HEK293 (cell line): ENCODE measurements around the gene TAGAP.

ENCODE experiments used
- CTCF ChIA-PET: fragments of 350-600 bp; formaldehyde crosslinking; extraction: SDS; loops from one replicate; lab custom pipeline; 2021; ENCODE audit warnings: antibody characterized with exemption; lab: Yijun Ruan, JAX
- POLR2A ChIA-PET: fragments of 300-600 bp; formaldehyde crosslinking; extraction: SDS; loops from one replicate; lab custom pipeline; 2020; ENCODE audit warnings: antibody characterized with exemption, inconsistent platforms; lab: Yijun Ruan, JAX
- H3K27ac ChIP-seq: fragments of 200-500 bp; sonication (Bioruptor generic); 2 replicates; pipeline ENCODE4 v1.5.1; 2014; ENCODE audit warnings: low read depth, low read length, control low read depth, inconsistent platforms; ENCODE audit errors: extremely low read depth
- H3K36me3 ChIP-seq, 2 experiments: fragments of 200-500 bp in 1 of 2; sonication (Bioruptor generic) in 1 of 2; 1 replicate in 1 of 2; 2 replicates in 1 of 2; pipeline ENCODE4 v1.5.1; 2014 to 2017; ENCODE audit warnings: inconsistent platforms in 2 of 2, low read length in 2 of 2; ENCODE audit not compliant: control insufficient read depth in 2 of 2, insufficient read depth in 1 of 2
- H3K4me1 ChIP-seq: fragments of 200-500 bp; sonication (Bioruptor generic); 2 replicates; pipeline ENCODE4 v1.5.1; 2014; ENCODE audit warnings: mild to moderate bottlenecking, low read length, inconsistent platforms; ENCODE audit not compliant: control insufficient read depth, insufficient read depth
- H3K4me3 ChIP-seq: 2 replicates; pipeline ENCODE4 v1.5.1; 2011; ENCODE audit warnings: low read depth, mild to moderate bottlenecking, control low read depth, low read length, moderate library complexity
- H3K9me3 ChIP-seq: fragments of 200-500 bp; sonication (Bioruptor generic); 2 replicates; pipeline ENCODE4 v1.5.1; 2014; ENCODE audit warnings: low read depth, low read length, inconsistent platforms; ENCODE audit not compliant: control insufficient read depth, insufficient read depth
- GLIS1 ChIP-seq: fragments of 450-650 bp; formaldehyde crosslinking; IDR thresholded peaks from 2 replicates; pipeline ENCODE4 v1.5.1; 2016; ENCODE audit warnings: missing biosample characterization, missing genetic modification characterization
- GLIS2 ChIP-seq: fragments of 450-650 bp; formaldehyde crosslinking; IDR thresholded peaks from 2 replicates; pipeline ENCODE4 v1.5.1; 2016; ENCODE audit warnings: missing biosample characterization, missing genetic modification characterization
- HIC1 ChIP-seq: fragments of 450-650 bp; formaldehyde crosslinking; IDR thresholded peaks from 2 replicates; pipeline ENCODE4 v1.5.1; 2016; ENCODE audit warnings: missing biosample characterization, missing genetic modification characterization
- MEIS1 ChIP-seq: sonication (generic); formaldehyde crosslinking; IDR thresholded peaks from 2 replicates; pipeline ENCODE4 v1.8.1; 2022; ENCODE audit warnings: missing genetic modification reagents, mild to moderate bottlenecking, borderline replicate concordance
- MYNN ChIP-seq: fragments of 450-650 bp; formaldehyde crosslinking; IDR thresholded peaks from 2 replicates; pipeline ENCODE4 v1.5.1; 2016; ENCODE audit warnings: missing biosample characterization, missing genetic modification characterization, borderline replicate concordance
- PATZ1 ChIP-seq: fragments of 450-650 bp; formaldehyde crosslinking; IDR thresholded peaks from 2 replicates; pipeline ENCODE4 v1.5.1; 2016; ENCODE audit warnings: missing biosample characterization, missing genetic modification characterization
- SCRT1 ChIP-seq: fragments of 450-650 bp; formaldehyde crosslinking; IDR thresholded peaks from 2 replicates; pipeline ENCODE4 v1.5.1; 2016; ENCODE audit warnings: missing biosample characterization, missing genetic modification characterization, borderline replicate concordance
- ZEB2 ChIP-seq: fragments of 450-650 bp; formaldehyde crosslinking; IDR thresholded peaks from 2 replicates; pipeline ENCODE4 v1.5.1; 2016; ENCODE audit warnings: missing biosample characterization, missing genetic modification characterization
- ZIC2 ChIP-seq: fragments of 450-650 bp; formaldehyde crosslinking; IDR thresholded peaks from 2 replicates; pipeline ENCODE4 v1.5.1; 2016; ENCODE audit warnings: missing biosample characterization, missing genetic modification characterization
- ZNF10 ChIP-seq: fragments of 450-650 bp; formaldehyde crosslinking; IDR thresholded peaks from 2 replicates; pipeline ENCODE4 v1.5.1; 2017; ENCODE audit warnings: missing biosample characterization, missing genetic modification characterization
- ZNF112 ChIP-seq: fragments of 450-650 bp; formaldehyde crosslinking; IDR thresholded peaks from 2 replicates; pipeline ENCODE4 v1.5.0; 2017; ENCODE audit warnings: missing biosample characterization, missing genetic modification characterization
- ZNF146 ChIP-seq: fragments of 450-650 bp; formaldehyde crosslinking; IDR thresholded peaks from 2 replicates; pipeline ENCODE4 v1.5.1; 2016; ENCODE audit warnings: missing biosample characterization, missing genetic modification characterization
- ZNF16 ChIP-seq: fragments of 450-650 bp; formaldehyde crosslinking; IDR thresholded peaks from 2 replicates; pipeline ENCODE4 v1.5.1; 2016; ENCODE audit warnings: low read depth, missing biosample characterization, missing genetic modification characterization
- ZNF311 ChIP-seq: fragments of 450-650 bp; formaldehyde crosslinking; IDR thresholded peaks from 2 replicates; pipeline ENCODE4 v1.5.1; 2017; ENCODE audit warnings: missing biosample characterization, missing genetic modification characterization, borderline replicate concordance
- ZNF335 ChIP-seq: fragments of 450-650 bp; formaldehyde crosslinking; conservative IDR thresholded peaks from 2 replicates; pipeline ENCODE4 v1.5.1; 2016; ENCODE audit warnings: missing biosample characterization, missing genetic modification characterization
- ZNF391 ChIP-seq: fragments of 450-650 bp; formaldehyde crosslinking; IDR thresholded peaks from 2 replicates; pipeline ENCODE4 v1.5.1; 2016; ENCODE audit warnings: low read depth, missing biosample characterization, missing genetic modification characterization, borderline replicate concordance
- ZNF394 ChIP-seq: fragments of 450-650 bp; formaldehyde crosslinking; IDR thresholded peaks from 2 replicates; pipeline ENCODE4 v1.5.1; 2016; ENCODE audit warnings: missing biosample characterization, missing genetic modification characterization, mild to moderate bottlenecking, moderate library complexity, borderline replicate concordance
- ZNF398 ChIP-seq: fragments of 450-650 bp; formaldehyde crosslinking; IDR thresholded peaks from 2 replicates; pipeline ENCODE4 v1.5.1; 2017; ENCODE audit warnings: missing biosample characterization, missing genetic modification characterization
- ZNF501 ChIP-seq: fragments of 450-650 bp; formaldehyde crosslinking; IDR thresholded peaks from 2 replicates; pipeline ENCODE4 v1.5.1; 2016; ENCODE audit warnings: missing biosample characterization, missing genetic modification characterization
- ZNF521 ChIP-seq: fragments of 450-650 bp; formaldehyde crosslinking; IDR thresholded peaks from 2 replicates; pipeline ENCODE4 v1.5.1; 2017; ENCODE audit warnings: missing biosample characterization, mild to moderate bottlenecking, missing genetic modification characterization
- ZNF600 ChIP-seq: fragments of 450-650 bp; formaldehyde crosslinking; IDR thresholded peaks from 2 replicates; pipeline ENCODE4 v1.5.1; 2016; ENCODE audit warnings: missing biosample characterization, missing genetic modification characterization
- ZNF704 ChIP-seq: fragments of 450-650 bp; formaldehyde crosslinking; IDR thresholded peaks from 2 replicates; pipeline ENCODE4 v1.5.1; 2016; ENCODE audit warnings: missing biosample characterization, missing genetic modification characterization
- ZNF76 ChIP-seq: fragments of 450-650 bp; formaldehyde crosslinking; IDR thresholded peaks from 2 replicates; pipeline ENCODE4; 2016; ENCODE audit warnings: low read depth, missing biosample characterization, missing genetic modification characterization, borderline replicate concordance
- ZSCAN16 ChIP-seq: fragments of 450-650 bp; formaldehyde crosslinking; IDR thresholded peaks from 2 replicates; pipeline ENCODE4 v1.5.1; 2016; ENCODE audit warnings: missing biosample characterization, missing genetic modification characterization

The TAGAP gene

GRCh38 chr6:158999666-159000403 is 45.0 kb downstream of the TAGAP start, which contains the start of gene RSPH3 (continued):
- no peak for TF ChIP-seq ZNF521 (tag by site-specific recombination)
- TF ChIP-seq ZNF112 (tag by site-specific recombination) = no peak
- TF ChIP-seq ZNF394 (tag by site-specific recombination) = peak; percentile 66; the same call in 1 of the 2 replicates
- TF ChIP-seq ZNF76 = peak; percentile 83; the same call in 1 of the 2 replicates
- no peak for TF ChIP-seq MEIS1 (CRISPR knock-in tag)
- TF ChIP-seq ZNF10 (tag by site-specific recombination) = 0 out of 2 replicates have a peak, but pooled peaks have one; percentile 14
- TF ChIP-seq ZEB2 (tag by site-specific recombination) = peak; percentile 96
- no peak for TF ChIP-seq ZNF704 (tag by site-specific recombination)
- TF ChIP-seq ZSCAN16 (tag by site-specific recombination) = peak; percentile 73; the same call in 1 of the 2 replicates
- peak; percentile 93 for TF ChIP-seq GLIS2 (tag by site-specific recombination)
- TF ChIP-seq PATZ1 = peak; percentile 93
- TF ChIP-seq ZNF311 (tag by site-specific recombination) = no peak
- TF ChIP-seq SCRT1 (tag by site-specific recombination) = no peak
- peak; percentile 72 for TF ChIP-seq GLIS1 (tag by site-specific recombination)
- TF ChIP-seq ZNF501 = peak; percentile 98
- peak; percentile 82 for TF ChIP-seq ZNF398

- Histone ChIP-seq H3K4me3 (peak overlapping the region; percentile 75), H3K9me3 (no peaks in the 10 kb centered on the region), H3K27ac (peak overlapping the region; percentile 28; the same call in 1 of the 2 replicates), H3K36me3 (peaks cover 0 to 4% of the 10 kb centered on the region in 2 experiments; a peak in 2 of 3 replicates), H3K4me1 (no peaks in the 10 kb centered on the region)
- ChIA-PET CTCF (interaction anchor here (0.7 to 2.4 kb wide), 5 partner anchors 12 to 678 kb away, joined by 3 to 11 read pairs (median 4); no protein-coding TSS in a partner anchor), POLR2A (interaction anchor here (0.5 to 2.2 kb wide), 13 partner anchors 9 to 757 kb away, joined by 3 to 15 read pairs (median 5); partner anchors contain the start of gene DYNLT1)
- TF ChIP-seq HIC1 (tag by site-specific recombination) = no peak
- peak; percentile 92; the same call in 1 of the 2 replicates for TF ChIP-seq ZNF391 (tag by site-specific recombination)
- TF ChIP-seq ZNF335 (tag by site-specific recombination) = peak; percentile 69
- no peak for TF ChIP-seq ZNF16 (tag by site-specific recombination)
- no peak for TF ChIP-seq ZIC2 (tag by site-specific recombination)
- peak; percentile 82 for TF ChIP-seq ZNF600
- 0 out of 2 replicates have a peak, but pooled peaks have one; percentile 5 for TF ChIP-seq ZNF146 (tag by site-specific recombination)
- TF ChIP-seq MYNN = peak; percentile 92
Measured at GRCh38 chr6:158999154-158999665, 45.6 kb downstream of the TAGAP start.
